ENCODE results near the gene WDR86. TPM values are rescaled to one million over a fixed set of nuclear protein-coding genes. Genes with fewer than 3 reads are reported as not detected.

WDR86 gene, protein sequence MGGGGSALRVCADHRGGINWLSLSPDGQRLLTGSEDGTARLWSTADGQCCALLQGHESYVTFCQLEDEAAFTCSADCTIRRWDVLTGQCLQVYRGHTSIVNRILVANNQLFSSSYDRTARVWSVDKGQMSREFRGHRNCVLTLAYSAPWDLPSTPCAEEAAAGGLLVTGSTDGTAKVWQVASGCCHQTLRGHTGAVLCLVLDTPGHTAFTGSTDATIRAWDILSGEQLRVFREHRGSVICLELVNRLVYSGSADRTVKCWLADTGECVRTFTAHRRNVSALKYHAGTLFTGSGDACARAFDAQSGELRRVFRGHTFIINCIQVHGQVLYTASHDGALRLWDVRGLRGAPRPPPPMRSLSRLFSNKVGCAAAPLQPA
- total RNA-seq, result 0.48 TPM

DNA sequence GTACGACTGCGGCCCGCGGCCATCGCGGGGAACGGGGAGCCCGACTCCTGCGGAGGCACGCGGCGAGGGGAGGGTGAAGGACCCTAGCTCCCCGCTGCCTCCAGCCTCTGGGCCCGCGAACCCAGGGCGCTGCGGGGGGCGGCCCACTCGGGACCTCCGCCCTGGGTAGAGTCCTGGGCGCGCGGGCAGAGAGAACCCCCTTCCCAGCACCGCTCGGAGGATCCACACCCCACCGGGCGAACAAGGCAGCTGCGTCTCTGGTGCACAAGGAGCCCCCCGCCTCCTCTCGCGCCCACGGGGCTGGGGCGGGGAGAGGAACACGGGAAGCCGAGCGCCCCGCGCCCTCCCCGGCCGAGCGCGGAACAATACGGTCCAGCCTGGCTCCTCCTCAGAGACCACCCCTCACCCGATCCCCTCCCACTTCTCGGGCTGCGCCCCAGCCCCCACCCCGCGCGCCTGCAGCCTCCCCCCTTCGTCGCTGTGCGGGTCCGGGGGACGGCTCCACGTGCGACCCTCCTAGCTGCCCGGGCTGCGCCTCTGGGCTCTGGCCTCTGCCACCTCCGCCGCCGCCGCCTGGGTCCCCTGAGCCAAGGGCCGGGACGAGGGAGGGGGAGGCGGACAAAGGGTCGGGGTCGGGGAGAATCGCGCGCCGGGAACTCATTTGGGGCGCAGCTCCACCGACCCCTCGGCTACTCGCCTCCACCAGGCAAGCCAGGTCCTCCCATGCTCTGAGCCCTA lies at the start of gene WDR86:
TSS of gene WDR86 (minus strand) at position 372 of the 738 bp plus-strand sequence. CDS start 449 bp downstream, outside the sequence.
- peak; percentile 28 for ATAC-seq

DNA sequence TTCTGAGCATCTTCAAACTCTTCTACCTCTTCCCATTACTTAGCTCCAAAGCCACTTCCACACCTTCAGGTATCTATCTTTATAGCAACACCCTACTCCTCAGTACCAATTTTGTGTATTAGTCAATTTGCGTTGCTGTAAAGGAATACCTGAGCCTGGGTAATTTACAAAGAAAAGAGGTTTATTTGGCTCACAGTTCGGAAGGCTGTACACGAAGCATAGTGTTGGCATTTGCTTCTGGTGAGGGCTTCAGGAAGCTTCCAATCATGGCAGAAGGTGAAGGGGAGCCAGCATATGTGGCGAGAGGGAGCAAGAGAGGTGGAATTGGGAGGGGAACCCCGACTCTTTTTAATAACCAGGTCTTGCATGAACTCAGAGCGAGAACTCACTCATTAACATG lies 47.7 kb upstream of the WDR86 start:
- no peak for ATAC-seq

DNA sequence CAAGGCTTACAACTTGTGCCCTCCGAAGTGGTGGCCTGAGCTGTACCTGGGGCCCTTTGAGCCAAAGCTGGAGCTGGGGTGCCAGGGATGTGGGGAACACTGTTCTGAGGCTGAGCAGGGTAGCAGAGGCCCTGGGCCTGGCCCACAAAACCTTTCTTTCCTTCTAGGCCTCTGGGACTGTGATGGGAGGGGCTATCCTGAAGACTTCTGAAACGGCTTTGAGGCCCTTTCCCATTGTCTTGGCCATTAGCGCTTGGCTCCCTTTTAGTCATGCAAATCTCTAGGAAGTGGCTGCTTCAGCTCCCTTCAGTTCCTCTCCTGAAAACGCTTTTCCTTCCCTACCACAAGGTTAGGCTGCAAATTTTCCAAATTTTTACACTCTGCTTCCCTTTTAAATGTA lies 46.9 kb upstream of the WDR86 start:
- ATAC-seq, result no peak

DNA sequence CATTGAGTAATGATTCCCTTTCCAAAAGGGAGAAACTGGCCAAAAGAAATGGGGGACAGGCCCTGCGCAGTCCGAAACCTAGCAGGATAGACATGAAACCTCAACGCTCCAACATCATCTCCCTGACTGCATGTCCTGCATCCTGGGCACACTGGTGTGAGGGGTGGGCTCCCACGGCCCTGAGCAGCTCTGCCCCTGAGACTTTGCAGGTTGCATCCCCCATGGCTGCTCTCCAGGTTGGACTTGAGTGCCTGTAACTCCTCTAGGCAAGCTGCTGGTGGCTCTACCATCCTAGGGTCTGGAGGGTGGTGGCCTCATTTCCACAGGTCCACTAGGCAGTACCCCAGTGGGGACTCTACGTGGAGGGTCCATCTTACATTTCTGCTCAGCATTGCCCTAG lies 46.4 kb upstream of the WDR86 start:
- no peak for ATAC-seq

DNA sequence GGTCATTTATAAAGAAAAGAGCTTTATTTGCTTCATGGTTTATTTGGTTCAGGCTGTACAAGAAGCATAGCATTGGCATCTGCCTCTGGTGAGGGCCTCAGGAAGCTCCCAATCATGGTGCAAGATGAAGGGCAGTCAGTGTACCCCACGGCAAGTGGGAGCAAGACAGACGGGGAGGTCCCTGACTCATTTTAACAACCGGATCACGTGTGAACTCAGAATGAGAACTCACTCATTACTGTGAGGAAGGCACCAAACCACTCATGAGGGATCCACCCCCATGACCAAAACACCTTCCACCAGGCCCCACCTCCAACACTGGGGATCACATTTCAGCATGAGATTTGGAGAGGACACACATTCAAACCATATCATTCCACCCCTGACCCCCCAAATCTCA lies 45.9 kb upstream of the WDR86 start:
- no peak for ATAC-seq

DNA sequence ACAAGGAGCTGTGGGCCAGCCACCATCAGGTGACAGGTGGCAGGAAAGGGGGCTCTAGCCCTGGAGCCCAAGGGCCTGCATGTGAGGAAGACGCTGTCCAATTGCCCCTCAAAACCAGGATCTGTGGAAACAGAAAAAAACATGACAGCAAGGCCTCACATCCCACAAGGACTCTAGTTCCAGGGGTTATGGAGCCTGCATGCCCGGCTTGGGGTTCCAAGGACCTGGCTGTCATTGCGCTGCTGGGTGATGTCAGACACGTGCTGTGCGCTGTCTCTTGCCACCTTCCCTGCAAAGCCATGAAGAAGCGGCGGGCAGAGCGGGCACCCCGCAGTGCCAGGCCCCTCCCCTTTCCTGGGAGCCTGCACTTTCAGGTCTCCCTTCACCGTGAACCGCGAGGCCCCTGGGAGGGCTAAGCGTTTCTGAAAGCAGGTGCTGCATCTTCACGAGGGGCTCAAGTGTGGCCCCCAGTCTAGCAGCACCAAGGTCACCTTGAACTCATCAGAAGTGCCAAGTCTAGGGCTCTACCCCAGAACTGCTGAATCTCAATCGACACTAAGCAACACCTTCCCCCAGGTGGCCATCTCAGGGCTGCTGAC lies 45.2 kb upstream of the WDR86 start:
- no peak for ATAC-seq

DNA sequence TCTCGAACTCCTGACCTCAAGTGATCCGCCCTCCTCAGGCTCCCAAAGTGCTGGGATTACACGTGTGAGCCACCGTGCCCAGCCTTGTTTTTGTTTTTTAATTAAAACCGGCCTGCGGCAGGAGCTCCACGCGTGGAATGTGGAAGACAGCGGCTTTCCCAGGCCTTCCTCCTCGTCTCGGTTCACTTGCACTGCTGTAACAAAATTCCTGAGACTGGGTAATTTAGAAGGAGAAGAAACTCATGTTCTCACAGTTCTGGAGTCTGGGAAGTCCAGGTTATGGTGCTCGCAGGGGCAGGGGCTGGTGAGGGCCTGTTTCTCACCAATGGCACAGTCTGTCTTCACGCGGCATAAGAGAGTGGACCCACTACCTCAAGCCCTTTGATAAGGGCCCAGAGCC lies 44.5 kb upstream of the WDR86 start:
- ATAC-seq, result no peak

DNA sequence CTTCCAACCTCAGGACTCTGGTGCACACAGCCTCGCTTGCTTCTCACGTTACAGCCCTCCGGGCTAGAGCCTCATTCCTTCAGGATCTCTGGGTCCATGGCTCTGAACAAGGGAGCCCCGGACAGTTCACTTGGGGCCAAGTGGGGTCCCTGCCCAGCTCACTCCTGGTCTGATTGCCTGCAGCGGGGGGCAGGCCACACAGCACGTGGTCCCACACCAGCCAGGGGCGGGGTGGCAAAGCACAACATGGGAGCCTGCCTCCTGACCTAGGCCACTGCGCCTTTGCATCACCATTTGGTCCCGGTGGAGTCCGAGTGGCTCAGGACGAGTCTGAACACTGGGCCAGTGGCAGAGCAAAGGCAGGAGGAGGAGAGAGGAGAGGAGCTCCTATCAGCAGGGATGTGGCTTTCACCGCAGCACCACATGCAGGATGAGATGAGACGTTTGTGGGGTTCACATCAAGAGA lies 43.5 kb upstream of the WDR86 start:
- no peak for ATAC-seq

DNA sequence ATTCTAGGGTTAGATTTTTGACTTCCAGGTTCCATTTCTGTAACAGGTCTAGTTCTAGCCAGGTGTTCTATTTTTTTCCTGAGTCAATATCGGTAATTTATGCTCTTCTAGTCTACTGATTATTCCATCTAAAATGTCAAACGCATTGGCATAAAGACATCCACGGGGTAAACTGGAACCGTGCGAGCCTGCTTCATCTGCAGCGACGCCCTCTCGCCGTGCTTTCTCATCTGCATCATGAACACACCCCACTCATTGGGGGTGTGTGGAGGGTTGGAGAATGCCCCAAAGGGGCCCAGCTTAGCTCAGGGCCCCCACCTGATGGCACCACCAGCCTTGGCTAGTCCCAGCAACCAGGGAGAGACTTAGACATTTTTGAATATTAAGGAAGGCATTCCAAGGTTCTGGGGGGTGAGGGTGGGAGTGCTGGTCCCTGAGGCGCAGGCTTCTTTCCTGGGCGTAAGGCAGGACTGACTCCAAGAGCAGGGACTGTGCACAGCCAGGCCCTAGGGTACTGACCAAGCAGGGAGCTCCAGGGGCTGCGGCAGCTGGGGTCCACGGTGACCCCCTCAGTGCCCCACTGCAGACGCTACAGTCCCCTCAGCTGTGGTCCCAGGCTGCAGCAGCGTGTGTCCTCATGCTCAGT lies 43.0 kb upstream of the WDR86 start:
- ATAC-seq, result no peak

DNA sequence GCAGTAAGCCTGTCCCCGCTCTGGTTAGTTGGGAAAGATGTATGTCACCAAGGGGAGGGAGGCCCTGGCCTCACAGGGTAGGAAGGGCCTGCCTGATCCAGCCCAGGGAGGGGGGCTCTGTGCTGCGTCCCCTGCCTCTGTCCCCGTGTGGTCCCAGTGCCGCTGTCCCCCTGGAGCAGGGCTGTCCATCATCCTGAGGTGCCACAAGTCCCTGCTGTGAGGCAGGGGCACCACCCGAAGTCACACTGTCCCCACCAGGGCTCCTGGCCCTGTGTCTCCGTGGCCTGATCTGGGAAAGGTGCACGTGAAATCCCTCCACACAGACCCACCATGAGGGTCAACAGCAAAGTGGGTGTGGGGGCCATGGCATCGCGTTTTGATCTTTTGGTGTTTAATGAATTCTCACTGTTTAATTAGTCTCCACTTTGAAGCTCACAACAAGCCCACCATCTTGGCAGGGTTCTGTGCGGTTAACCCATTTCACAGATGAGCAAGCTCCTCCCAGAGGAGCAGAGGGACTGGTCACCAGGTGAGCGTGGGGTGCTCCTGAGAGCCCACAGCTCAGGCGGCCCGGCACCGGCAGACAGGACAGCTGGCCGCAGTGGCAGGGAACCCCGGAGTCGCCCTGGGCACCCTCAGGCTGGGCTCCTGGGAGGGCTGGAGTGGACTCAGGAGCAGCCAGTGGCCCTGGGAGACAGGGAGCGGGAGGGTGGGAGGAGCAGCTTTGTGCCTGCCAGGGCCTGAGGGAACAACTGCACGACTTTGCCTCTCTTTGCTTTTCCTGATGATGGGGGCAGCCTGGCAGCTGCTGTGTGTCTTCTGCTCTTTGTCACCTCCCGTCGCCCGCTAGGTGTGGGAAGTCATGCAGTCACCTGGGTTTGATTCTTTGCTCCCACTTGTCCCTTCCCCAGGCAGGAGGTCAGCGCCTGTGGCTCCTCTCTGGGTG lies 42.1 kb upstream of the WDR86 start:
- no peak for ATAC-seq

DNA sequence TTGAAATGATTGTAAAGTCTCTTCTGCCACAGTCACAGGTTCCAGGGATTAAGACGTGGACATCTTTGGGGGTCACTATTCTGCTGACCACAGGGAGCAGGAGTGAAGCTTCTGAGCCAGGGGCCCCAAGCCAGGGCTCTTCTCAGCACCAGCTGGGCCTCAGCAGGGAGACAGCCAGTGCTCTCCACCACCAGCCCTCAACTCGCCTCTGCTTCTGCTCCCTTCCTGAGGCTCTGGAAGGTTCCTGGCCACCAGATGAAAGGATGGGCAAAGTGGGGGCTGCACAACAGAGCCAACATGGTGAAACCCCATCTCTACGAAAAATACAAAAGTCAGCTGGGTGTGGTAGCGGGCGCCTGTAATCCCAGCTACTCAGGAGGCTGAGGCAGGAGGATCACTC lies 41.3 kb upstream of the WDR86 start:
- ATAC-seq, result no peak

DNA sequence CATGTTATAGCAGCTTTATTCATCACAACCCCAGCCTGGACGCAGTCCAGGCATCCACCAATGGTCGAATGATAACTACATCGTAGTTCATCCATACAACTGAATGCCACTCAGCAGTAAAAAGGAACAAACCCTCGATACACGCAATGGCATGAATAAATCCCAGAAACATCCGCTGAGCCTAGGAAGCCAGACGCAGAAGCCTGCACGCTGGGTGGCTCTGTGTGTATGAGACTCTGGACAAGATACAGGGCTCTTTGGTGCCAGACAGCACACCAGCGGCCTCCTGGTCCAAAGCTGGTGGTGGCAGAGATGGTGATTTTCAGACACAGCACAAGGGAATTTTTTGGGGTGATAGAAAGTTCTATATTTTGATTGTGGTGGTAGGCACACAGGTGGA lies 40.2 kb upstream of the WDR86 start:
- no peak for ATAC-seq

DNA sequence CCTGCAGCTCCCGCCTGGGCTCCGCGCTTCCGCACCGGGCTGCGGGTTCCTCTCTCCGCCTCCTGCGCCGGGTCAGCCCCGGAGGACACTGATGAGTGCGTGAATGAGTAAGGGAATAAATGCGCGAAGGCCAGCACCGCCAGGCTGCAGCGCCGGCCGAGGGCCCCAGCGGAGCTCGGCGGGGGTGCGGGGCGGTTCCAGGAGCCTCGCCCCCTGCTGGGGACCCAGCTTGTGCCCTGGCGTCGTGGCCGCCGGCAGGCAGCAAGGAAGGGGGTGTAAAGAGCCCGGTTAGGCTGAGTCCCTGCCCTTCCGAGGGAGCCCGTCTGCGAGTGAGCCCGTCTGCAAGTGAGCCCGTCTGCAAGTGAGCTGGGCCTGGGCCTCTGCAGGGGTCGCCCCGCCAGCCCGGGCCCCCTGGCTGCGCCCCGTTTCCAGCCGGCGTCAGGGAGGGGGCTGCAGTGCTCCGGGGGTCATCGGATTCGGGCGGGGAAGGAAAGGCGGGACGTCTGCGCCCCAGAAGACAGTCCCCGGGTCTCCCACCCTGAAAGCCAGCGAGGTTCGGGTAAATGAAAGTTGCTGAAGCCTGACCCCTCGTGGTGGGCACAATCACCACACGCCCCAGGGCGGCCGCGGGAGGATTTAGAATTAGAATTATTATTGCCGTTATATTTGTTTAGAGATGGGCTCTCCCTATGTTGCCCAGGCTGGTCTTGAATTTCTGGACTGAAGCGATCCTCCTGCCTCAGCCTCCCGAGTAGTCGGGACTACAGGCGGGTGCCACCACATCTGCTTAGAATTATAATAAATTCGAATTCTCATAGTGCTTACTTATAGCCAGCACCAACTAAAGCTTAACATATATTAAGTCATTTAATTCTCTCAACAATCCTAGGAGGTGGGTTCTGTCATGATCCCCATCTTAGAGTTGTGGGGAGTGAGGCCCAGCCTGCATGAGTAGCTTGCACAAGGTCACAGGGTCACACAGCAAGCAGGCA lies 38.7 kb upstream of the WDR86 start:
- peak; percentile 67 for ATAC-seq

DNA sequence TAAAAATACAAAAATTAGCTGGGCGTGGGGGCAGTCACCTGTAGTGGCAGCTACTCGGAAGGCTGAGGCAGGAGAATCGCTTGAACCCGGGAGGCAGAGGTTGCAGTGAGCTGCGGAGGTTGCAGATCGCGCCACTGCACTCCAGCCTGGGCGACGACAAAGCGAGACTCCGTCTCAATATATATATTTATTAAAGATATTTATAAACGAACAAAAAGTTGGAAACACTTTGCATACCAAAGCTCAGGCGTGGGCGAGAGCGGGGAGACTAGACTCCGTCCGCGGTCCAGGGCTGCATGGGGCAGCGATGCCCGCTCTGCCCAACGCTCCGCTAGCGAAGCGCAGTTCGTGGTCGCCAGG lies 38.0 kb upstream of the WDR86 start:
- no peak for ATAC-seq

DNA sequence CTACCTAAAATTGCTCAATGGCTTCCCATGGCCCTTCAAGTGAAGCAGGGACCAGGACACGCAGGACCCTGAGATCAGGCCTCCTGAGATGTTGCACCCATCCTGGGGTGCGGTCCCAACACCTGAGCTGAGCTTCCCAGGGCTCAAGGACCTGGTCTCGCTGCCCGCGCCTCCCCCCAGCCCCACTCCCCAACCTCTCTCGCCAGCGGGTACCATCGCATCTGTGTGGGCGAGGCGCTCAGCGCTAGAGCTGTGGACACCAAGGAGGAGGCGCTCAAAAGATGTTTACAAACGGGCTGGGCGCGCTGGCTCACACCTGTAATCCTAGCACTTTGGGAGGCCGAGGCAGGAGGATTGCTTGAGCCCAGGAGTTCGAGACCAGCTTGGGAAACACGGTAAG lies 37.5 kb upstream of the WDR86 start:
- ATAC-seq, result no peak

DNA sequence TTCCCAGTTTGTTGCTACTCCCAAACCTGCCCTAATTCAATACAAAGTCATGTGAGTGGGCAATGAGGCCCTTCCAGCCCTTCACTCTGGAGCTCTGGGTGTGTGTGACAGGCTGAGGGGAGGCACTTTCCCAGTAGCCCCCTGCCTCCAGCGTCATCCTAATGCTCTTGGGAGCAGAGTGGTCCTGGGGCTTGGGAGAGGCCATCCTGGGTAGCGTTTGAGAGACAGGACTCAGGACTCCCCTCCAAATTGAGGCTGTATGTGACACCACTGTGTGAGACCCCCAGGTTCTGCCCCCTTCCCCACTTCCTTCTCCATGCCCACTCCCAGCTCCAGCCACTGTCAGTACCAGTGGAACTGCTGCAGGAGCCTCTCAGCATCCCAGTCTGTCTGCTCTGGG lies 36.6 kb upstream of the WDR86 start:
- no peak for ATAC-seq

DNA sequence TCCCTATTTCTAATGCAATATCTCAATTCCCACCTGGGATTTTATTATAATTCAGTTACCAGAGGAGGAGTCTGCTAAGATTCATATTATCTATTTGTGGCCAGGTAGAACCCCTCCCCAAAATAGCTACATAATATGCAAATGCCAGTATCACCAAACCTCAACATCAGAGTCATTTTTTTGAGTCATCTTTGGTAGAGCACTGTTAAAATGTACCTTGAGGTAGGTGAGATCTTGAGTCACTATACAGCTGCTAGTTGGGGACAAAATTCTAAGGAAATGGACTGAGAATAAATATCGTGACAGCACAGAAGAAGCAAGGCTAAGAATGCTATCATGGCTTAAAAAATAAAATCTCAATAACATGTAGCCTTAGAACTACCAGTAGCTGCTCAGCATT lies 34.8 kb upstream of the WDR86 start:
- no peak for ATAC-seq

DNA sequence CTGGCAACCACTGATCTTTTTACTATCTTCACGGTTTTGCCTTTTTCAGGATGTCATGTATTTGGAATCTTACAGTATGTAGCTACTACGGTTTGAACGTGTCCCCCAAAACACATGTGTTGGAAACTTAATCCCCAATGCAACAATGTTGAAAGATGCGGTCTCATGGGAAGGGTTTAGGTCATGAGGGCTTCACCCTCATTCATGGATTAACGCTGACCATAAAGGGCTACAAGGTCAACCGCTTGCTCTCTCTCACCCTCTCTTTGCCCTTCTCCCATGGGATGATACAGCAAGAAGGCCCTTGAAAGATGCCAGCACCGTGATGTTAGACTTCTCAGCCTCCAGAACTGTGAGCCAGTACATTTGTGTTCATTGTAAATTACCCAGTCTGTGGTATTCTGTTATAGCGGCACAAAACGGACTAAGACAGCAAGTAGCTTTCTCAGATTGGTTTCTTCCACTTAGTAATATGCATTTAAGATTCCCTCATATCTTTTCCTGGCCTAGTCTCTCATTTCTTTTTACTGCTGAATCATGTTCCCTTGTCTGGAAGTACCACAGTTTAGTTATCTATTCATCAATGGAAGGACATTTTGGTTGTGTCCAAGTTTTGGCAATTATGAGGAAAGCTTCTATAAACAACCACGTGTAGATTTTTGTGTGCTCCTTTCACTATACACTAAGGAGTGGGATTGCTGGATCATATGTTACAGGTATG lies 33.1 kb upstream of the WDR86 start:
- ATAC-seq, result no peak

DNA sequence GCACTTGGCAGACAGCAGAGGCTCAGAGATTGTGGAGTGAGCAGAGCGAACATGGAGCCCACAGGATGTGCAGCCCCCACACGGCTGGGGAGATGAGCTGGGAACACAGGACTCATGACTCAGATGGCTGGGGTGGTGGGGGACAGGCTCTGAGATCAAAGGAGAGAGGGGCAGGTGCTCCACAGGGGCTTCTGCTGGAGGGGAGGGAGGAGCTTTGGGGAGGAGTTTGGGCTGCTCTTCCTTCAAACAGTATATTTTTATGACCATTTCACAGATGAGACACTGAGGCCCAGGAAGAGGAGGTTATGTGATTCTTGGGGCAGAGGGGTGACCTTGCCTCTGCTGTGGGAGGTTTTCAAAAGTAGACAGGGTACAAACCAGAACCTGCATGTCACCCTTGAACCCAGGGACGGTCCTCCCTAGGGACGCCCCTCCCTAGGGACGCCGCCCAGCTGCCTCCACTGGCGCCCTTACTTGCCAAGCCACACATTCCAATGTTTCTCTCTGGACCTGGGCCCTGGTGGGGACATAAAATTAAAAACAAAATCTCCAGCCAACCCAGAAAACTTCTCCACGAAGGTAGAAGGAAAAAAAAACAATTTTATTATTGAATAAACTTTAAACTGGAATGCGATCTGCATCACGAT lies 31.1 kb upstream of the WDR86 start:
- no peak for ATAC-seq

Measured in esophagus mucosa (tissue), 1 donor.